Neural cell (in vitro differentiated cells): ENCODE measurements around the gene CACNA1E.

Experiments used
- CTCF ChIP-seq: fragments of 450-650 bp; IDR thresholded peaks from 2 replicates; pipeline ENCODE4 v1.5.1; 2014; ENCODE audit warnings: antibody characterized with exemption, mild to moderate bottlenecking, moderate library complexity; ENCODE audit not compliant: poor library complexity, severe bottlenecking
- EP300 ChIP-seq: fragments of 450-650 bp; conservative IDR thresholded peaks from 2 replicates; pipeline ENCODE4 v1.6.1; 2014; ENCODE audit warnings: antibody characterized with exemption, mild to moderate bottlenecking, moderate library complexity; ENCODE audit not compliant: poor library complexity, severe bottlenecking
- POLR2AphosphoS5 ChIP-seq: IDR thresholded peaks from 2 replicates; pipeline ENCODE4 v1.6.1; 2012
- REST ChIP-seq: IDR thresholded peaks from 2 replicates; pipeline ENCODE4 v1.6.1; 2012; ENCODE audit warnings: borderline replicate concordance
- SMC3 ChIP-seq: fragments of 450-650 bp; conservative IDR thresholded peaks from 2 replicates; pipeline ENCODE4 v1.6.1; 2014; ENCODE audit warnings: antibody characterized with exemption, mild to moderate bottlenecking, moderate library complexity; ENCODE audit not compliant: poor library complexity

GRCh38 chr1:181674617-181675016, 191.3 kb downstream of the CACNA1E start:
- no peak for TF ChIP-seq CTCF
- TF ChIP-seq SMC3: no peak
- no peak for TF ChIP-seq POLR2AphosphoS5
- no peak for TF ChIP-seq EP300
- no peak for TF ChIP-seq REST
